Activated naive CD8-positive, alpha-beta T cell (primary cell): ENCODE measurements around the gene NOC4L.

Experiments
- H3K27ac Mint-ChIP-seq: one replicate; pipeline ENCODE4 v1.8.0; 2021; ENCODE audit warnings: mixed read lengths
- H3K27me3 Mint-ChIP-seq: one replicate; pipeline ENCODE4 v1.8.0; 2021; ENCODE audit warnings: mixed read lengths
- H3K36me3 Mint-ChIP-seq: one replicate; pipeline ENCODE4 v1.8.0; 2021; ENCODE audit warnings: mixed read lengths
- H3K4me1 Mint-ChIP-seq: one replicate; pipeline ENCODE4 v1.8.0; 2021; ENCODE audit warnings: low read depth, mixed read lengths
- H3K4me3 Mint-ChIP-seq: one replicate; pipeline ENCODE4 v1.8.0; 2021; ENCODE audit warnings: mild to moderate bottlenecking, mixed read lengths
- H3K9me3 Mint-ChIP-seq: one replicate; pipeline ENCODE4 v1.8.0; 2021; ENCODE audit warnings: low read depth, mixed read lengths

NOC4L gene

DNA sequence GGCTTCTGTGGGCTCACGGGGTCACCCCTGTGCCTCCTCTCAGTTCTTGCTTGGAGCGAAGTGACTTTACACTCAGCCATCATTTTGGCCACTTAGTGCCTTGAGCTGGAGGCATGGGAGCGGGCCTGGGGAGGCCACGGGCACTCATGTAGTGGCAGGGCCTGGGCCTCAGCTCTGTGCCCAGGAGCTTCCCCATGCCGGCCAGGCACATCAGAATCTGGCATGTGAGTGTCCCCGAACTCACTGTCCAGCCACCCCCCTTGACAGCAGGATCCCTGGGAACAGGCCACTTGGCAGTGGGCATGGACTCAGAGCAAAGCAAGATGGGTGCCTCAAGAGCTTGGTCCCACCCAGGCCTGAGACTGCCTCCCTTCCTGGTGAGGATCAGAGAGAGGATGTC is 29.6 kb upstream of the NOC4L start:
- H3K9me3 Mint-ChIP-seq, result no peaks in the 10 kb centered on the region
- H3K27ac Mint-ChIP-seq, result no peak overlapping the region
- H3K4me3 Mint-ChIP-seq, result no peak overlapping the region
- H3K4me1 Mint-ChIP-seq, result no peaks in the 10 kb centered on the region
- H3K36me3 Mint-ChIP-seq, result peaks cover 8% of the 10 kb centered on the region
- no peaks in the 10 kb centered on the region for H3K27me3 Mint-ChIP-seq

DNA sequence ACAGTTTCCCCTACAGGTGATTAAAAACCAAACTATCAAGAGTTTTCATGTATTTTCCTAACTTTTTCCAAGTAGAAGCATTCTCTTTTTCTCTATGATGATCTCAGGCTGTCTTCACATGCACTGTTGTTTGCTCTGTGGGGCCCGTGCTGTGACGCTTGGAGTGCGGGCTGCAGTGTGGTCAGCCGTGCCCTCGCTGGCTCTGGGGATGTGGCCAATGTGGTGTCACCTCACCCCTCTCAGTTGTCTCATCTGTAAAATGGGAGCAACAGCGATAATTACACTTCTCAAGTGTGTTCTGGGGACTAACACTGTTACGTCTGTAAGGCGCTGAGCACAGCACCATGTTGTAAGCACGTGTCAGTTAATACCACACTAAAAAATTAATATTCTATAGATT is 28.8 kb upstream of the NOC4L start:
- Mint-ChIP-seq H3K9me3 (no peaks in the 10 kb centered on the region), H3K27me3 (no peaks in the 10 kb centered on the region), H3K4me3 (no peak overlapping the region), H3K4me1 (no peaks in the 10 kb centered on the region), H3K36me3 (peaks cover 4% of the 10 kb centered on the region), H3K27ac (no peak overlapping the region)

DNA sequence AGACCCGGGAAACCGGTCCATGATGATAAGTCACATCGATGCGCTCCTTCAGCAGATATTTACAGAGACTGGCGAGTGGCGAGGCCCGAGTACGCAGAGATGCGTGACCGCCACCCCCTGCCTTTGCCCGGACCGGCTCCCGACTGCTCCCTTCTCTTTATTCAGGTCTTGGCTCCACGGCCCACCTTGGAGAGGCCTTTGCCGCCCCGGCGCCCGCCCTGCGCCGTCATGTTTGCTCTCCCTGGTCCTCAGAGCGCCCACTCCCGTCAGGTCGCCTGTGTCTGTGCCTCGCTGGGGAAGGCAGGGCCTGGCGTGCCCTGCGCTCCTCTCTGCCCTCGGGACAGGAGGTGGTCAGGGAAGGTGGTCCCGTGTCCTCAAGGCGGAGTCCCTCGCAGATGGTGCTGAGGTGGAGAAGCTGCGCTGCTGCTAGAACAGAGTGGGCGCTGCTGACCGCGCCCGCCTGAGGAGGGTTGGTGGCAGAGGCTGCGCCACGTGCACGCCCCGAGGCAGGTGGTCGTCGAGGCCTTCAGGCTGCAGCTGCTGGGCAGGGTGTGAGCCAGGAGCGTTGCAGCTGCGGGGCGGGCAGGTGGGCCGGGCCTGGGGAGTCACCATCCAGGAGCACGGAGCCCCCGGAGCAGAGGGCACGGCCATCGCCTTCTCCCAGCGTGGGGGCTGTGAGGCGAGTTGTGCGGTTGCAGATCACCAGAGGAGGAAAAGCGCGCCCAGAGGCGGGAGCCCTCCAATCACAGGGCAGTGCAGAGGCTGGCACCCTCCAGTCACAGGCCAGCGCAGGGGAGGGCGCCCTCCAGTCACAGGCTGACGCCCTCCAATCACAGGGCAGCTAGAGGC is 27.3 kb upstream of the NOC4L start:
- H3K4me3 Mint-ChIP-seq, result no peak overlapping the region
- H3K9me3 Mint-ChIP-seq, result no peaks in the 10 kb centered on the region
- H3K27me3 Mint-ChIP-seq, result no peaks in the 10 kb centered on the region
- no peak overlapping the region for H3K27ac Mint-ChIP-seq
- H3K36me3 Mint-ChIP-seq, result no peaks in the 10 kb centered on the region
- no peaks in the 10 kb centered on the region for H3K4me1 Mint-ChIP-seq

- Mint-ChIP-seq H3K4me1 (no peaks in the 10 kb centered on the region), H3K9me3 (no peaks in the 10 kb centered on the region), H3K36me3 (no peaks in the 10 kb centered on the region), H3K4me3 (no peak overlapping the region), H3K27me3 (no peaks in the 10 kb centered on the region), H3K27ac (no peak overlapping the region)
Measured at GRCh38 chr12:132117558-132117875, 26.7 kb upstream of the NOC4L start.

DNA sequence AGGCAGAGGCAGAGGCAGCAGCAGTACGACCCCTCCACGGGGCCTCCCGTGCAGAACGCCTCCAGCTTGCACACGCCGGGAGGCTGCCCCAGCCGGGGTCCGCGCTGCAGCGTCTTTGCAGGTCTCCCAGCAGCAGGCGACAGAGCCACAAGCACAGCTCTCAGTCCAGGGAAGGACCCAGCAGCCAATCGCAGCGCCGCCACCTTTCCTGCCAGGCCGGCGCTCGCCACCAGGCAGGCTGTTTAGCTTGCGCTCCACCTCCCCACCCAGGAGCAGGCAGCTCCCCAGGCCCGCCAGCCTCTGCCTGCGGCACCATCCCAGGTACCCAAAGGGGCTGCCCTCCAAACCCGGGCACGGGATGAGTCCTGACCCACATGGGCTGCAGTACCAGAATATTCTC is 25.4 kb upstream of the NOC4L start:
- Mint-ChIP-seq H3K27ac (no peak overlapping the region), H3K4me1 (no peaks in the 10 kb centered on the region), H3K4me3 (no peak overlapping the region), H3K27me3 (no peaks in the 10 kb centered on the region), H3K36me3 (peaks cover 3% of the 10 kb centered on the region), H3K9me3 (no peaks in the 10 kb centered on the region)

DNA sequence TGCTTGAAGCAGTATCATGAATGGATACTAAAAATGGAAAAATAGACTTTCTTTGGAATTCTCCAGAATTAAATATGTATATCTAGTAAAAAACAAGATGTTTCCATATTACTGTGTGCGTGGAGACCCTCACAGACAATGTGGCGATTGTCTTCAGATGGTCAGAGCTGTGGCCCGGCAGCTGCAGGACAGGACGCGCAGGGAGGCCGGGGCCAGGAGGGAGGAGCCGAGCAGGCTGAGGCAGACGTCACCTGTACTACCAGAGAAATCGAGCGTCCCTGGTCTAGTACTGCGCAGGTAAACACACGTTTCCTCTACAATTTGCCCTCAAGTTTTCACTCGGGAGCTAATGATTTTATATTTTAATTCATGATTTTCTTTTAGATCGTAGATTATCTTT is 23.0 kb upstream of the NOC4L start:
- no peaks in the 10 kb centered on the region for H3K4me1 Mint-ChIP-seq
- peaks cover 8% of the 10 kb centered on the region for H3K36me3 Mint-ChIP-seq
- no peaks in the 10 kb centered on the region for H3K27me3 Mint-ChIP-seq
- no peak overlapping the region for H3K27ac Mint-ChIP-seq
- no peak overlapping the region for H3K4me3 Mint-ChIP-seq
- no peaks in the 10 kb centered on the region for H3K9me3 Mint-ChIP-seq

- H3K27ac Mint-ChIP-seq, result no peak overlapping the region
- no peaks in the 10 kb centered on the region for H3K4me1 Mint-ChIP-seq
- peaks cover 23% of the 10 kb centered on the region for H3K36me3 Mint-ChIP-seq
- no peaks in the 10 kb centered on the region for H3K9me3 Mint-ChIP-seq
- no peak overlapping the region for H3K4me3 Mint-ChIP-seq
- no peaks in the 10 kb centered on the region for H3K27me3 Mint-ChIP-seq
Measured at GRCh38 chr12:132123970-132124765, 20.1 kb upstream of the NOC4L start.

GRCh38 chr12:132124766-132125425 is 19.4 kb upstream of the NOC4L start:
- Mint-ChIP-seq H3K27ac (no peak overlapping the region), H3K27me3 (no peaks in the 10 kb centered on the region), H3K36me3 (peaks cover 25% of the 10 kb centered on the region), H3K4me3 (no peak overlapping the region), H3K4me1 (no peaks in the 10 kb centered on the region), H3K9me3 (no peaks in the 10 kb centered on the region)

DNA sequence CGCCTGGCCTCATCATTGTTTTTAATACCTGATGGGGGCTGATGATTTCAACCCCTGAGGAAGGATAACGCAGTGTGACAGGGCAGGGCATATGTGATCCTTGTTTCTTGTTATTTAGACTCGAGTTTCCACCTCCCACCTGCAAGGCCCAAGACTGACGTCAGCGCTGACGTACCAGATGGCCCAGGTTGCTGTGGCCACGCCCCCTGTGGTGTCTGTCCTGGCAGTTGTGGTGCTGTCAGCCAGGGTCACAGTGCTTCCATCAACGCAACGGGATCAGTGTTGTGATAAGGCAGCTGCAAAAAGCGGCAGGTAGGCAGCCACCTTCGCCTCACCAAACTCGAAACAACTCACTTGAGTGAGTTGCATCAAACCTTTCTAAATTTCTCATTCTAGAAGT is 18.5 kb upstream of the NOC4L start:
- H3K36me3 Mint-ChIP-seq, result peaks cover 25% of the 10 kb centered on the region

DNA sequence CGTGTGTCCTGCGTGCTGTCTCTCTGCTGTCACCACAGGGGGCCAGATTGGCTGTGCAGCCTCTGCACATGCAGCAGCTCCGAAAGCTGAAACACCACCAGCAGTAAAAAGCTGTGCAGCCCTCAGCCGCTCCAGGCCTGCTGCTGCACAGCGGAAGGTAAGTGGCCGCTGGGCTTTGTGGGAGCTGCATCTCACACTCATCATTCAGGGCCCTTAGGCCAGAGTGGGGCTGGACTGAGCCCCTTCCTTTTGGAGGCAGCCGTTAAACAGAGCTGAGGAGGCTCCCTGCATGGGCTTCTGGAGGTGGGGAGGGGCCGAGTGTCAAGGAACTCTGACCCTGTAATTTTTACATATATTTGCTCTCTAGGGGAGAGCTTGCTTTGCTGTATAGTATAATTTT is 17.2 kb upstream of the NOC4L start:
- H3K4me3 Mint-ChIP-seq, result no peak overlapping the region

More for the DNA sequence above, 18.5 kb upstream of the NOC4L start:
- Mint-ChIP-seq H3K4me3 (no peak overlapping the region), H3K4me1 (no peaks in the 10 kb centered on the region), H3K27me3 (no peaks in the 10 kb centered on the region), H3K27ac (no peak overlapping the region), H3K9me3 (no peaks in the 10 kb centered on the region)

DNA sequence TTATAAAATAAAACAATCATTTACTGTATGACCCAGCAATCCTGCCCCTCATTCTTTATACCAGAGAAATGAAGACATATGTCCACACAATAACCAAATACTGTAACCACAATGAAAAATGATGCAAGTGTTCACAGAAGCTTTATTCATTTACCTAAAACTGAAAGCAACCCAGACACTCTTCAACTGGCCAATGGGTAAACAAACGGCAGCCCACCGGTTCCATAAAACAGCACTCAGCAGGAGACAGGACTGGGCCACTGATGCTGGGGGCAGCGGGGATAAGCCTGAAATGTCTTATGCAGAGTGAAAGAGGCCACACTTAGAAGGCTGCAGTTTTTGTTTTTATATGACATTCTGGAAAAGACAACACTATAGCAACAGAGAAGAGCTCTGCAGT is 15.2 kb upstream of the NOC4L start:
- H3K27ac Mint-ChIP-seq, result no peak overlapping the region
- no peaks in the 10 kb centered on the region for H3K4me1 Mint-ChIP-seq
- H3K27me3 Mint-ChIP-seq, result no peaks in the 10 kb centered on the region
- H3K9me3 Mint-ChIP-seq, result peaks cover 4% of the 10 kb centered on the region
- H3K36me3 Mint-ChIP-seq, result peaks cover 21% of the 10 kb centered on the region
- no peak overlapping the region for H3K4me3 Mint-ChIP-seq

More for the DNA sequence above, 17.2 kb upstream of the NOC4L start:
- Mint-ChIP-seq H3K36me3 (peaks cover 25% of the 10 kb centered on the region), H3K4me1 (no peaks in the 10 kb centered on the region), H3K27me3 (no peaks in the 10 kb centered on the region), H3K27ac (no peak overlapping the region), H3K9me3 (peaks cover 4% of the 10 kb centered on the region)

GRCh38 chr12:132130690-132131089 is 13.6 kb upstream of the NOC4L start:
- Mint-ChIP-seq H3K4me1 (no peaks in the 10 kb centered on the region), H3K27ac (no peak overlapping the region), H3K27me3 (no peaks in the 10 kb centered on the region), H3K4me3 (no peak overlapping the region), H3K36me3 (peaks cover 17% of the 10 kb centered on the region), H3K9me3 (peaks cover 4% of the 10 kb centered on the region)

DNA sequence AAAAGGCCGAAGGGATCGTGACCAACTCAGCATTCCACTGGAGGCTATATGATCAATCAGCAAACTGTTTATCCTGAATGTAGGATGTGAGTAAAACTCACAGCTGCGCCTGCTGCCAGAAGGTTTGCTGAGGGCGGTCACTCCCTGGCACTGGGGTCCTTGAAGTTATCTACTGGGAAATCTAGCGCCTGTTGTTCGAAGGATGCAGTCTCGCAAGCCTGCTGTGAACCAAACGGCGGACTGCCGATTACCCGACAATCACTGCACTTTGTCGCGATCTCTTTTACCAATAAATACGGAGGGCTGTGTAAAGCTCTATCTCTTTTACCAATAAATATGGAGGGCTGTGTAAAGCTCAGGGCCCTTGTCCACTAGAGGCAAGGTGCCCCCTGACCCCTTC is 13.0 kb upstream of the NOC4L start:
- H3K36me3 Mint-ChIP-seq, result peaks cover 17% of the 10 kb centered on the region
- no peaks in the 10 kb centered on the region for H3K27me3 Mint-ChIP-seq
- peaks cover 4% of the 10 kb centered on the region for H3K9me3 Mint-ChIP-seq
- H3K27ac Mint-ChIP-seq, result no peak overlapping the region
- no peak overlapping the region for H3K4me3 Mint-ChIP-seq
- H3K4me1 Mint-ChIP-seq, result no peaks in the 10 kb centered on the region

DNA sequence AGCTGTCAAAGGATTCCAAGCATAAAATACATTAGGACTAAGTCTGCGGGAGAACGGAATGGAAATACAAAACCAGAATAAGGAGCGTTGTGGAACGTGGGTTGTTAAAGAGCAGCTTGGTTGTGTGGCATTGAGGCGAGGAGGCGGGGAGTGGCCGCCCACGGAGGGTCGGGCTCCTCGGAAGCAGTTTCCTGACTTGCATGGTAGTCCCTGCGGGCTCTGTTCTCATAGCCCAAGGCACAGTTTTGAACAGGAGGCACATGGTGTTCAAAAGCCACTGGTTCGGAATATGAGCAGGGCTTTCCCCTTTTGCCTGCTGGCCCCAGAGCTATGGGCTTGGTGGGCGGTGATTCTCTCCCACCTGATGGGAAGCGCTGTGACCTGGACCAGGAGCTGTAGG is 12.3 kb upstream of the NOC4L start:
- no peaks in the 10 kb centered on the region for H3K27me3 Mint-ChIP-seq
- peaks cover 4% of the 10 kb centered on the region for H3K9me3 Mint-ChIP-seq
- no peaks in the 10 kb centered on the region for H3K4me1 Mint-ChIP-seq
- no peak overlapping the region for H3K27ac Mint-ChIP-seq
- peaks cover 17% of the 10 kb centered on the region for H3K36me3 Mint-ChIP-seq
- no peak overlapping the region for H3K4me3 Mint-ChIP-seq
